IMR-90 (cell line): Measurements from ENCODE around the gene LARP1B. TPM values are rescaled to one million over a fixed set of nuclear protein-coding genes. Genes with fewer than 3 reads are reported as not detected.

ENCODE experiments used
- ATAC-seq: fragments of 200-7000 bp; cut with Tn5 transposase; 2 replicates; pipeline ENCODE4 v1.9.1; 2020; ENCODE audit warnings: low read depth, mild to moderate bottlenecking, moderate library complexity
- BruUV-seq: library from RNA; stranded (reverse); fragments of 400-500 nt; replicated peaks from 2 replicates; lab custom pipeline; 2021; lab: Mats Ljungman, UMichigan
- CTCF ChIA-PET: fragments of 300-600 bp; formaldehyde crosslinking; extraction: SDS; loops from one replicate; lab custom pipeline; 2021; ENCODE audit warnings: antibody characterized with exemption; lab: Yijun Ruan, JAX
- POLR2A ChIA-PET: fragments of 300-600 bp; sonication (Branson Sonifier 250); formaldehyde crosslinking; loops from one replicate; lab custom pipeline; 2022; ENCODE audit warnings: antibody characterized with exemption; ENCODE audit not compliant: unreplicated experiment; lab: Charles Lee
- DNase-seq: peaks from one replicate; pipeline ENCODE4 v3.0.0; 2013
- H2AFZ ChIP-seq: replicated peaks from 2 replicates; pipeline ENCODE3; 2013; ENCODE audit warnings: low read length, mild to moderate bottlenecking; ENCODE audit not compliant: poor library complexity
- H2AK5ac ChIP-seq: 2 replicates; pipeline ENCODE4 v1.6.1; 2013; ENCODE audit warnings: low read depth, low read length, inconsistent platforms
- H2AK9ac ChIP-seq: replicated peaks from 2 replicates; pipeline ENCODE3; 2013; ENCODE audit warnings: mild to moderate bottlenecking, low read depth, low read length, moderate library complexity; ENCODE audit not compliant: poor library complexity
- H2BK120ac ChIP-seq: 2 replicates; pipeline ENCODE4 v1.6.1; 2013; ENCODE audit warnings: low read depth, low read length, inconsistent platforms
- H2BK15ac ChIP-seq: 3 replicates; pipeline ENCODE4 v1.6.1; 2013; ENCODE audit warnings: low read depth, low read length, inconsistent platforms
- H2BK20ac ChIP-seq: 2 replicates; pipeline ENCODE4 v1.6.1; 2013; ENCODE audit warnings: low read depth, mild to moderate bottlenecking, inconsistent platforms, low read length, moderate library complexity
- H2BK5ac ChIP-seq: 2 replicates; pipeline ENCODE4 v1.6.1; 2013; ENCODE audit warnings: mild to moderate bottlenecking, low read depth, low read length, inconsistent platforms; ENCODE audit not compliant: poor library complexity, severe bottlenecking
- H3K14ac ChIP-seq: replicated peaks from 2 replicates; pipeline ENCODE4 v1.6.1; 2013; ENCODE audit warnings: low read depth, low read length, inconsistent platforms
- H3K18ac ChIP-seq: 2 replicates; pipeline ENCODE4 v1.6.1; 2013; ENCODE audit warnings: low read depth, low read length, control low read depth
- H3K23ac ChIP-seq: 2 replicates; pipeline ENCODE4 v1.6.1; 2013; ENCODE audit warnings: low read depth, low read length, inconsistent platforms
- H3K27ac ChIP-seq: 2 replicates; pipeline ENCODE4 v1.5.1; 2013; ENCODE audit warnings: mild to moderate bottlenecking, control low read depth, low read length; ENCODE audit not compliant: insufficient read depth
- H3K27me3 ChIP-seq: 2 replicates; pipeline ENCODE4 v1.6.1; 2013; ENCODE audit warnings: low read length; ENCODE audit not compliant: control insufficient read depth, insufficient read depth
- H3K36me3 ChIP-seq: 2 replicates; pipeline ENCODE4 v1.6.1; 2013; ENCODE audit warnings: low read length, mixed read lengths; ENCODE audit not compliant: control insufficient read depth, insufficient read depth
- H3K4ac ChIP-seq: 2 replicates; pipeline ENCODE4 v1.6.1; 2013; ENCODE audit warnings: low read depth, low read length, inconsistent platforms
- H3K4me1 ChIP-seq: 2 replicates; pipeline ENCODE4 v1.6.1; 2013; ENCODE audit warnings: low read length, mixed read lengths; ENCODE audit not compliant: control insufficient read depth, insufficient read depth
- H3K4me2 ChIP-seq: 2 replicates; pipeline ENCODE4 v1.6.1; 2013; ENCODE audit warnings: low read depth, mild to moderate bottlenecking, control low read depth, low read length, moderate library complexity
- H3K4me3 ChIP-seq: 2 replicates; pipeline ENCODE4 v1.5.1; 2013; ENCODE audit warnings: low read depth, mild to moderate bottlenecking, control low read depth, low read length, moderate library complexity; ENCODE audit not compliant: insufficient read depth
- H3K56ac ChIP-seq: 2 replicates; pipeline ENCODE4 v1.6.1; 2013; ENCODE audit warnings: low read length, inconsistent platforms; ENCODE audit not compliant: insufficient read depth; ENCODE audit errors: extremely low read depth
- H3K79me1 ChIP-seq, 2 experiments: 2 replicates each; pipeline ENCODE4 v1.6.1; 2013; ENCODE audit warnings: low read length in 2 of 2, inconsistent platforms in 1 of 2, low read depth in 1 of 2
- H3K9ac ChIP-seq: 2 replicates; pipeline ENCODE4 v1.6.1; 2013; ENCODE audit warnings: low read depth, low read length, control low read depth
- H3K9me1 ChIP-seq: 2 replicates; pipeline ENCODE4 v1.6.1; 2013; ENCODE audit warnings: low read length, inconsistent platforms; ENCODE audit not compliant: insufficient read depth
- H3K9me3 ChIP-seq: 2 replicates; pipeline ENCODE4 v1.6.1; 2013; ENCODE audit warnings: low read length; ENCODE audit not compliant: control insufficient read depth, insufficient read depth
- H4K20me1 ChIP-seq: 2 replicates; pipeline ENCODE4 v1.6.1; 2013; ENCODE audit warnings: low read length, inconsistent platforms; ENCODE audit not compliant: insufficient read depth
- H4K5ac ChIP-seq: 2 replicates; pipeline ENCODE4 v1.6.1; 2013; ENCODE audit warnings: mild to moderate bottlenecking, low read depth, low read length, control low read depth
- H4K8ac ChIP-seq, 2 experiments: 2 replicates each; pipeline ENCODE4 v1.6.1; 2013; ENCODE audit warnings: low read depth in 2 of 2, low read length in 2 of 2, control low read depth in 1 of 2, inconsistent platforms in 1 of 2
- H4K91ac ChIP-seq: 2 replicates; pipeline ENCODE4 v1.6.1; 2013; ENCODE audit warnings: low read depth, low read length, inconsistent platforms; ENCODE audit not compliant: insufficient read depth
- BHLHE40 ChIP-seq: fragments of 150-350 bp; IDR thresholded peaks from 2 replicates; pipeline ENCODE4 v1.6.1; 2016; ENCODE audit warnings: mild to moderate bottlenecking, low read depth, low read length
- CEBPB ChIP-seq: IDR thresholded peaks from 2 replicates; pipeline ENCODE4 v1.6.1; 2012; ENCODE audit warnings: low read depth, low read length, improper control_type of control experiment
- CHD1 ChIP-seq: IDR thresholded peaks from 2 replicates; pipeline ENCODE4 v1.6.1; 2012; ENCODE audit warnings: low read depth, low read length, improper control_type of control experiment
- CTCF ChIP-seq: conservative IDR thresholded peaks from 2 replicates; pipeline ENCODE4 v1.5.1; 2012; ENCODE audit warnings: mild to moderate bottlenecking, low read depth, low read length, improper control_type of control experiment
- MAFK ChIP-seq: IDR thresholded peaks from 2 replicates; pipeline ENCODE4 v1.6.1; 2012; ENCODE audit warnings: low read depth, low read length, improper control_type of control experiment
- MXI1 ChIP-seq: IDR thresholded peaks from 2 replicates; pipeline ENCODE4 v1.6.1; 2012; ENCODE audit warnings: low read depth, mild to moderate bottlenecking, low read length, moderate library complexity, borderline replicate concordance
- POLR2A ChIP-seq: IDR thresholded peaks from 2 replicates; pipeline ENCODE4 v1.6.1; 2012; ENCODE audit warnings: mild to moderate bottlenecking, low read depth, low read length
- RAD21 ChIP-seq: IDR thresholded peaks from 2 replicates; pipeline ENCODE4 v1.6.1; 2012; ENCODE audit warnings: low read length, improper control_type of control experiment
- RCOR1 ChIP-seq: IDR thresholded peaks from 2 replicates; pipeline ENCODE4 v1.6.1; 2012; ENCODE audit warnings: mild to moderate bottlenecking, low read length, improper control_type of control experiment; ENCODE audit not compliant: insufficient replicate concordance
- USF2 ChIP-seq: fragments of 150-350 bp; IDR thresholded peaks from 2 replicates; pipeline ENCODE4 v1.6.1; 2017; ENCODE audit warnings: mild to moderate bottlenecking, antibody characterized with exemption, low read length, low read depth
- WGBS, 2 experiments: methylation state at CpG; one replicate each; pipeline versions ENCODE4 v1.1.5 to v1.1.7; 2013; ENCODE audit warnings: missing lambda C conversion rate in 2 of 2; ENCODE audit not compliant: insufficient read length in 1 of 2; ENCODE audit errors: extremely low coverage in 2 of 2; 5-methylcytosine and 5-hydroxymethylcytosine counted together
- dilution Hi-C: fragments of 300-500 bp; cut with HindIII; formaldehyde crosslinking; loops from one replicate; pipeline ENCODE4 v1.14.3; 2018; ENCODE audit warnings: low sequenced_read_pairs; ENCODE audit not compliant: unreplicated experiment
- in situ Hi-C: fragments of 300-500 bp; cut with MboI; formaldehyde crosslinking; loops from 3 replicates; pipeline ENCODE4 v1.14.3; 2019; ENCODE audit warnings: low sequenced_read_pairs, inconsistent platforms, mixed read lengths
- intact Hi-C: fragments of 100-400 bp; cut with micrococcal nuclease; formaldehyde crosslinking; loops from 2 replicates; pipeline ENCODE4 v1.10.0; 2022
- polyA plus RNA-seq, 3 experiments: library from polyadenylated mRNA; depleted of rRNA; stranded (reverse); fragments of >200 nt; gene quantifications; 2 replicates each; pipeline ENCODE4 v1.2.3, GENCODE V29; 2012; ENCODE audit warnings: low replicate concordance in 1 of 3
- total RNA-seq: library from RNA; depleted of rRNA; stranded (reverse); fragments of >200 nt; gene quantifications from 2 replicates; pipeline ENCODE4 v1.2.3, GENCODE V29; 2012

Gene LARP1B
- total and polyA plus RNA-seq, 2 of the 4 experiments (the other 2 are of a cell fraction), result 8.8 to 11.1 TPM

GRCh38 chr4:128227991-128228571, 167.0 kb downstream of the LARP1B start:
- H3K23ac ChIP-seq, result peak overlapping the region; percentile 73
- H3K4me2 ChIP-seq, result peak overlapping the region; percentile 63
- H2BK120ac ChIP-seq, result peak overlapping the region; percentile 75
- peak overlapping the region; percentile 75 for H2AK5ac ChIP-seq
- H2BK5ac ChIP-seq, result peak overlapping the region; percentile 57
- H3K4ac ChIP-seq, result peak overlapping the region; percentile 87
- peak overlapping the region; percentile 85 for H4K91ac ChIP-seq
- H3K14ac ChIP-seq, result peak overlapping the region; percentile 42; the same call in 1 of the 2 replicates
- 0 out of 2 replicates have a peak overlapping the region, but pooled peaks have one; percentile 23 for H3K56ac ChIP-seq
- no peak overlapping the region for H3K4me3 ChIP-seq
- peaks cover 19% of the 10 kb centered on the region for H3K4me1 ChIP-seq
- CTCF ChIA-PET, result interaction anchor here (0.6 kb wide), 1 partner anchor 164 kb away, joined by 3 read pairs; no protein-coding TSS in a partner anchor
- H2AK9ac ChIP-seq, result peak overlapping the region; percentile 30
- DNase-seq (no peak), ATAC-seq (peak; percentile 12; the same call in 1 of the 2 replicates)
- BruUV-seq, result no TSS peak
- H3K9me1 ChIP-seq, result peaks cover 2% of the 10 kb centered on the region; the same call in 1 of the 2 replicates
- no peaks in the 10 kb centered on the region for H3K27me3 ChIP-seq
- dilution Hi-C loops (no loop called here), intact Hi-C loops (loop anchor here (5.0 kb wide), 1 partner anchor 159 kb away; no protein-coding TSS in a partner anchor), in situ Hi-C loops (no loop called here)
- TF ChIP-seq MXI1, result no peak
- no peak for TF ChIP-seq BHLHE40
- TF ChIP-seq POLR2A, result no peak
- TF ChIP-seq RAD21, result no peak
- no peak for TF ChIP-seq CTCF
- no peak for TF ChIP-seq CEBPB
- no peak for TF ChIP-seq MAFK
- TF ChIP-seq RCOR1, result no peak
- TF ChIP-seq CHD1, result no peak
- TF ChIP-seq USF2, result no peak
- H3K79me1 ChIP-seq, result no peaks in the 10 kb centered on the region; a peak in 1 of 4 replicates
- H3K9ac ChIP-seq, result no peak overlapping the region
- peak overlapping the region; percentile 61 for H4K5ac ChIP-seq
- H4K8ac ChIP-seq, result peak overlapping the region; percentile 69 to 80; a peak in 3 of 4 replicates
- peak overlapping the region; percentile 64 for H2AFZ ChIP-seq
- no peaks in the 10 kb centered on the region for H3K9me3 ChIP-seq
- peak overlapping the region; percentile 90 for H2BK20ac ChIP-seq
- peak overlapping the region; percentile 71; the same call in 2 of the 3 replicates for H2BK15ac ChIP-seq
- H3K18ac ChIP-seq, result peak overlapping the region; percentile 65
- POLR2A ChIA-PET, result no interaction called here
- 78% methylated on average over 1 of the region's 2 CpGs; no CpG with 5 or more reads in 1 of the 2 experiments for WGBS, 2 experiments
- H3K36me3 ChIP-seq, result no peaks in the 10 kb centered on the region
- H3K27ac ChIP-seq, result peak overlapping the region; percentile 52; the same call in 1 of the 2 replicates
- H4K20me1 ChIP-seq, result no peaks in the 10 kb centered on the region
